NB4 (cell line): ENCODE data around the gene GRB10.

Experiments
- DNase-seq: peaks from one replicate; pipeline ENCODE4 v3.0.0; 2010; ENCODE audit warnings: low read depth
- H3K4me3 ChIP-seq: one replicate; pipeline ENCODE4 v1.5.1; 2011; ENCODE audit warnings: mild to moderate bottlenecking, low read depth, low read length, moderate library complexity
- MAX ChIP-seq: IDR thresholded peaks from 2 replicates; pipeline ENCODE4 v1.6.1; 2011; ENCODE audit warnings: low read depth, low read length
- MYC ChIP-seq: IDR thresholded peaks from 2 replicates; pipeline ENCODE4 v1.6.1; 2011; ENCODE audit warnings: low read depth, low read length
- POLR2A ChIP-seq: IDR thresholded peaks from 2 replicates; pipeline ENCODE4 v1.6.1; 2011; ENCODE audit warnings: mild to moderate bottlenecking; ENCODE audit not compliant: insufficient read length; ENCODE audit errors: extremely low read depth
- TF ChIP-seq, protein P1 (sequence below): IDR thresholded peaks from one replicate; pipeline ENCODE4 v1.5.1; 2012; ENCODE audit warnings: low read depth, low read length

GRB10 gene

GRCh38 chr7:50558294-50559053, 224.2 kb downstream of the GRB10 start:
- TF ChIP-seq POLR2A: no peak
- no peak overlapping the region for H3K4me3 ChIP-seq
- DNase-seq: no peak

GRCh38 chr7:50557099-50557498, 225.6 kb downstream of the GRB10 start:
- no peak overlapping the region for H3K4me3 ChIP-seq
- no peak for TF ChIP-seq MYC
- TF ChIP-seq POLR2A: no peak
- TF ChIP-seq, protein P1, sequence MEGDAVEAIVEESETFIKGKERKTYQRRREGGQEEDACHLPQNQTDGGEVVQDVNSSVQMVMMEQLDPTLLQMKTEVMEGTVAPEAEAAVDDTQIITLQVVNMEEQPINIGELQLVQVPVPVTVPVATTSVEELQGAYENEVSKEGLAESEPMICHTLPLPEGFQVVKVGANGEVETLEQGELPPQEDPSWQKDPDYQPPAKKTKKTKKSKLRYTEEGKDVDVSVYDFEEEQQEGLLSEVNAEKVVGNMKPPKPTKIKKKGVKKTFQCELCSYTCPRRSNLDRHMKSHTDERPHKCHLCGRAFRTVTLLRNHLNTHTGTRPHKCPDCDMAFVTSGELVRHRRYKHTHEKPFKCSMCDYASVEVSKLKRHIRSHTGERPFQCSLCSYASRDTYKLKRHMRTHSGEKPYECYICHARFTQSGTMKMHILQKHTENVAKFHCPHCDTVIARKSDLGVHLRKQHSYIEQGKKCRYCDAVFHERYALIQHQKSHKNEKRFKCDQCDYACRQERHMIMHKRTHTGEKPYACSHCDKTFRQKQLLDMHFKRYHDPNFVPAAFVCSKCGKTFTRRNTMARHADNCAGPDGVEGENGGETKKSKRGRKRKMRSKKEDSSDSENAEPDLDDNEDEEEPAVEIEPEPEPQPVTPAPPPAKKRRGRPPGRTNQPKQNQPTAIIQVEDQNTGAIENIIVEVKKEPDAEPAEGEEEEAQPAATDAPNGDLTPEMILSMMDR: no peak
- no peak for TF ChIP-seq MAX

DNA sequence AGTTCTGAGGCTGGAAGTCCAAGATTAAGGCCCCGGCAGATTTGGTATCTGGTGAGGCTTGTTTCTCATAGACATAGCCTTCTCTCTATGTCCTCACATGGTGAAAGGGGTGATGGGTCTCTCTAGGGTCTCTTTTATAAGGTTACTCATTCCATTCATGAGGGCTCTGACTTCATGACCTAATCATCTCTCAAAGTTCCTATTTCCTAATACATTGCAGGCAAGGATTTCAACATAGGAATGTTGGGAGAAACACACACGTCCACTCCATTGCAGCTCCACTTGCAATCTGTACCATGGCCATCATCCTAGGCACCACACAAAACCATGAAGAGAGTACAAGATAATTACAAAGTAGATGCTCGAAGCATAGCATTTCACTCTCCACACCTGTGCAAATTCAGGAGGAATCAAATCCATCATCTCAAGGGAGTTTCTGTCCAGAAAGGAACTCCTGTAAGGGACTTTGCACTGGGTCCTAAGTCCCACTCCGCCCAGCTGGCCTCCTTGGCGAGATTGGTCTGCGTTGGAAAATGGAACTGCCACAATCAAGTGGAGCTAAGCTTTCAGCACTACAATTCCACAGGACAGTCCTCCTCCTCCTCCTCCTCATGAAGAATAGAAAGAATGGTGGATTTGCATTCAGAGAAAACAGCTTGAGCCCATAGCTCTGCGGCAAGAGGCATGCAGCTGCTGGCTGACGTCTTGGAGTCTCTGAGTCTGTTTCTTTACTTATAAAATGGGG, 226.3 kb downstream of the GRB10 start:
- DNase-seq: no peak
- H3K4me3 ChIP-seq: no peak overlapping the region
- TF ChIP-seq MAX (no peak), POLR2A (no peak), MYC (no peak)
- TF ChIP-seq, protein P1: no peak

More at GRCh38 chr7:50557099-50557498, 225.6 kb downstream of the GRB10 start:
- DNase-seq: no peak

GRCh38 chr7:50555594-50556140, 227.0 kb downstream of the GRB10 start:
- no peak overlapping the region for H3K4me3 ChIP-seq
- DNase-seq: no peak
- no peak for TF ChIP-seq MYC
- TF ChIP-seq MAX: no peak
- TF ChIP-seq, protein P1: no peak
- TF ChIP-seq POLR2A: no peak

DNA sequence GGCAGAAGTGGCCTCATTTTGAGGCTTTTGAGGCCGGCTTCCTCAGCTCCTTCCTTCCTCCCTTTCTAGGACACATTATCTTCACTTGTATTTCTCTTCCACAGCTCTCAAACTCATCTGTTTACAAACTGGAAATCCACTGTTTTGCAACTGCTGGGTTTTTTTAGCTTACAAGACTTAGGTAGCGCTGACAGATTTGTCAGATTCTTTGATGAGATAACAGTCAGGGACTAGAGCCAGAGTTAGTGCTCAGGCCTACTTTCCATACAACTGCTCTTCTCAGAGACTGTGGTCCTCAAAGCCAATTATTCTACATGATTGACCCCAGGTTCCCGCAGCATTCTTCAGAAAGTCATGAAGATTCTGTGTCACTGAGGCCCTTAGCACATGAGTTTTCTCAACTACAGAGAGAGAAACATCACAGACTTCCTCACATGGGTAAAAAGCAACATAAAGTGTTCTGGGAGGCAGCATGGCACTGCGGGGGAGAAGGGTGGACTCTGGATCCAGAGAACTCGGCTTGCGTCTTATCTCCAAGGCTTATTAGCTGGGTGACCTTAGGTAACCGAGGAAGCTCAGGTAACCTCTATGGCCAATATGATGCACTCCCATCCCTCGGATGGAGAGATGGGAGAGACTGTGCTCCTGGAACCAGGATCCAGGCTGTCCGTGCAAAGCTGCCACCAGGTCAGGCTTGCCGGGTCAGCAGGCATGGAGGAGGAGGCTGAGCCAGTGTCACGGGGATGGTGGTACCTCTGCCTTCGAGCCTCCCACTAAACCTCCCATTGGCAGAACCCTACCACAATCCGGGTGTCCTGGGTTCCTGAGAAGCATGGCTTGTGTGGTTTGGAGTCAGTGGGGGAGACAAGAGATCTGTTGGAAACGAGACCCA, 228.0 kb downstream of the GRB10 start:
- no peak overlapping the region for H3K4me3 ChIP-seq
- TF ChIP-seq MAX (no peak), POLR2A (no peak), MYC (no peak)
- TF ChIP-seq, protein P1: no peak
- no peak for DNase-seq
